IPS-18a (cell line): ENCODE results near the gene TENM4.
"Not testable (repeated sequence)": the region's sequence is repeated elsewhere in the genome, so short reads cannot be mapped to it uniquely, and the experiment has no call there.

ENCODE experiments used
- H3K27ac ChIP-seq: one replicate; pipeline ENCODE4 v1.5.1; 2013; ENCODE audit warnings: low read length
- H3K27me3 ChIP-seq: one replicate; pipeline ENCODE4 v1.6.1; 2013; ENCODE audit warnings: mild to moderate bottlenecking, low read length; ENCODE audit not compliant: control insufficient read depth, insufficient read depth
- H3K36me3 ChIP-seq: one replicate; pipeline ENCODE4 v1.6.1; 2013; ENCODE audit warnings: low read depth, low read length; ENCODE audit not compliant: control insufficient read depth
- H3K4me1 ChIP-seq: one replicate; pipeline ENCODE4 v1.6.1; 2013; ENCODE audit warnings: low read depth, low read length; ENCODE audit not compliant: control insufficient read depth
- H3K4me3 ChIP-seq: one replicate; pipeline ENCODE4 v1.5.1; 2013; ENCODE audit warnings: low read length
- H3K9ac ChIP-seq: one replicate; pipeline ENCODE4 v1.6.1; 2013; ENCODE audit warnings: mild to moderate bottlenecking, low read length, moderate library complexity
- H3K9me3 ChIP-seq: one replicate; pipeline ENCODE4 v1.6.1; 2013; ENCODE audit warnings: low read depth, low read length; ENCODE audit not compliant: control insufficient read depth

TENM4 gene

GRCh38 chr11:78905756-78906155 lies 535.1 kb downstream of the TENM4 start:
- Histone ChIP-seq H3K4me3 (no peak overlapping the region), H3K4me1 (no peaks in the 10 kb centered on the region), H3K36me3 (no peaks in the 10 kb centered on the region), H3K27me3 (no peaks in the 10 kb centered on the region), H3K9me3 (no peaks in the 10 kb centered on the region), H3K27ac (no peak overlapping the region), H3K9ac (no peak overlapping the region)

- H3K4me1 ChIP-seq = no peaks in the 10 kb centered on the region
Measured at GRCh38 chr11:78902771-78903507, 537.9 kb downstream of the TENM4 start.

GRCh38 chr11:78901831-78902230 lies 539.0 kb downstream of the TENM4 start:
- H3K9me3 ChIP-seq = no peaks in the 10 kb centered on the region
- no peaks in the 10 kb centered on the region for H3K36me3 ChIP-seq
- no peak overlapping the region for H3K9ac ChIP-seq
- H3K27ac ChIP-seq = no peak overlapping the region
- no peak overlapping the region for H3K4me3 ChIP-seq
- H3K4me1 ChIP-seq = no peaks in the 10 kb centered on the region
- no peaks in the 10 kb centered on the region for H3K27me3 ChIP-seq

More at GRCh38 chr11:78902771-78903507, 537.9 kb downstream of the TENM4 start:
- H3K27ac ChIP-seq = no peak overlapping the region
- no peaks in the 10 kb centered on the region for H3K9me3 ChIP-seq
- no peak overlapping the region for H3K9ac ChIP-seq
- H3K36me3 ChIP-seq = no peaks in the 10 kb centered on the region
- H3K4me3 ChIP-seq = no peak overlapping the region
- H3K27me3 ChIP-seq = no peaks in the 10 kb centered on the region

- Histone ChIP-seq H3K27ac (no peak overlapping the region), H3K27me3 (no peaks in the 10 kb centered on the region), H3K9me3 (no peaks in the 10 kb centered on the region), H3K4me1 (no peaks in the 10 kb centered on the region), H3K9ac (no peak overlapping the region), H3K36me3 (no peaks in the 10 kb centered on the region), H3K4me3 (no peak overlapping the region)
Measured at GRCh38 chr11:78898266-78898775, 542.5 kb downstream of the TENM4 start.

- Histone ChIP-seq H3K9me3 (no peaks in the 10 kb centered on the region), H3K9ac (no peak overlapping the region), H3K4me3 (no peak overlapping the region), H3K27me3 (no peaks in the 10 kb centered on the region), H3K4me1 (no peaks in the 10 kb centered on the region), H3K36me3 (no peaks in the 10 kb centered on the region), H3K27ac (no peak overlapping the region)
Measured at GRCh38 chr11:78893996-78894395, 546.8 kb downstream of the TENM4 start.

GRCh38 chr11:78889698-78890097 lies 551.1 kb downstream of the TENM4 start:
- Histone ChIP-seq H3K4me1 (peaks cover 8% of the 10 kb centered on the region), H3K36me3 (no peaks in the 10 kb centered on the region), H3K27ac (no peak overlapping the region), H3K27me3 (no peaks in the 10 kb centered on the region), H3K9me3 (no peaks in the 10 kb centered on the region), H3K4me3 (no peak overlapping the region), H3K9ac (no peak overlapping the region)

- Histone ChIP-seq H3K4me3 (no peak overlapping the region), H3K9ac (no peak overlapping the region), H3K36me3 (no peaks in the 10 kb centered on the region), H3K9me3 (no peaks in the 10 kb centered on the region), H3K27me3 (no peaks in the 10 kb centered on the region), H3K27ac (no peak overlapping the region), H3K4me1 (peaks cover 8% of the 10 kb centered on the region)
Measured at GRCh38 chr11:78886616-78887015, 554.2 kb downstream of the TENM4 start.

GRCh38 chr11:78884761-78885160 lies 556.1 kb downstream of the TENM4 start:
- Histone ChIP-seq H3K4me1 (peaks cover 8% of the 10 kb centered on the region), H3K36me3 (no peaks in the 10 kb centered on the region), H3K27me3 (no peaks in the 10 kb centered on the region), H3K4me3 (no peak overlapping the region), H3K9ac (no peak overlapping the region), H3K27ac (no peak overlapping the region), H3K9me3 (no peaks in the 10 kb centered on the region)

- Histone ChIP-seq H3K27ac (no peak overlapping the region), H3K36me3 (no peaks in the 10 kb centered on the region), H3K4me1 (peaks cover 8% of the 10 kb centered on the region), H3K4me3 (no peak overlapping the region), H3K27me3 (no peaks in the 10 kb centered on the region), H3K9ac (no peak overlapping the region), H3K9me3 (no peaks in the 10 kb centered on the region)
Measured at GRCh38 chr11:78883506-78883905, 557.3 kb downstream of the TENM4 start.

GRCh38 chr11:78879094-78879980 lies 561.5 kb downstream of the TENM4 start:
- not testable (repeated sequence) for H3K4me1 ChIP-seq, H3K27ac ChIP-seq, H3K9ac ChIP-seq, H3K4me3 ChIP-seq, H3K27me3 ChIP-seq, H3K36me3 ChIP-seq, H3K9me3 ChIP-seq

GRCh38 chr11:78878631-78879030 lies 562.2 kb downstream of the TENM4 start:
- Histone ChIP-seq H3K9me3 (no peaks in the 10 kb centered on the region), H3K4me1 (no peaks in the 10 kb centered on the region), H3K4me3 (no peak overlapping the region), H3K9ac (no peak overlapping the region), H3K27ac (no peak overlapping the region), H3K36me3 (no peaks in the 10 kb centered on the region), H3K27me3 (no peaks in the 10 kb centered on the region)
